Activated CD4-positive, alpha-beta T cell treated with anti-CD3 and anti-CD28 coated beads for 48 hours (primary cell): ENCODE data around the gene MRPL16.
"Not testable (repeated sequence)": the region's sequence is repeated elsewhere in the genome, so short reads cannot be mapped to it uniquely, and the experiment has no call there.

Experiments used
- DNase-seq: peaks from one replicate; pipeline ENCODE4 v3.0.0-alpha.2; 2020

The MRPL16 gene

GRCh38 chr11:59810189-59810910 lies at the start of gene MRPL16:
TSS of gene MRPL16 (minus strand) at chr11:59810778. CDS start at chr11:59810658, 120 bp downstream.
- peak; percentile 94 for DNase-seq

- no peak for DNase-seq
Measured at GRCh38 chr11:59859673-59860072, 49.1 kb upstream of the MRPL16 start.

GRCh38 chr11:59857439-59858434 lies 47.2 kb upstream of the MRPL16 start:
- DNase-seq = peak; percentile 11

GRCh38 chr11:59854871-59855270 lies 44.3 kb upstream of the MRPL16 start:
- DNase-seq = no peak

GRCh38 chr11:59851416-59851815 lies 40.8 kb upstream of the MRPL16 start:
- DNase-seq = not testable (repeated sequence)

GRCh38 chr11:59849551-59849950 lies 39.0 kb upstream of the MRPL16 start:
- DNase-seq = not testable (repeated sequence)

- no peak for DNase-seq
Measured at GRCh38 chr11:59849129-59849528, 38.6 kb upstream of the MRPL16 start.

- not testable (repeated sequence) for DNase-seq
Measured at GRCh38 chr11:59848439-59848838, 37.9 kb upstream of the MRPL16 start.

GRCh38 chr11:59847626-59848025 lies 37.0 kb upstream of the MRPL16 start:
- DNase-seq = no peak

GRCh38 chr11:59846556-59846955 lies 36.0 kb upstream of the MRPL16 start:
- no peak for DNase-seq

GRCh38 chr11:59845399-59845798 lies 34.8 kb upstream of the MRPL16 start, which contains the start of gene CBLIF:
TSS of gene CBLIF (minus strand) at chr11:59845499. CDS start at chr11:59845453, 46 bp downstream.
- no peak for DNase-seq

- no peak for DNase-seq
Measured at GRCh38 chr11:59842316-59842715, 31.7 kb upstream of the MRPL16 start.

- no peak for DNase-seq
Measured at GRCh38 chr11:59841514-59841913, 30.9 kb upstream of the MRPL16 start.

- DNase-seq = no peak
Measured at GRCh38 chr11:59839615-59840014, 29.0 kb upstream of the MRPL16 start.

- no peak for DNase-seq
Measured at GRCh38 chr11:59833602-59834001, 23.0 kb upstream of the MRPL16 start.

GRCh38 chr11:59829358-59829757 lies 18.8 kb upstream of the MRPL16 start:
- no peak for DNase-seq

GRCh38 chr11:59822989-59823566 lies 12.5 kb upstream of the MRPL16 start:
- peak; percentile 31 for DNase-seq

- DNase-seq = no peak
Measured at GRCh38 chr11:59818572-59818971, 8.0 kb upstream of the MRPL16 start.

GRCh38 chr11:59816434-59816833 lies 5.9 kb upstream of the MRPL16 start:
- DNase-seq = not testable (repeated sequence)

GRCh38 chr11:59815754-59816153 lies 5.2 kb upstream of the MRPL16 start:
- no peak for DNase-seq

GRCh38 chr11:59814021-59814420 lies 3.4 kb upstream of the MRPL16 start:
- no peak for DNase-seq

GRCh38 chr11:59813364-59813763 lies 2.8 kb upstream of the MRPL16 start:
- no peak for DNase-seq

GRCh38 chr11:59812220-59812619 lies 1.6 kb upstream of the MRPL16 start:
- no peak for DNase-seq
